Measurements from ENCODE around the gene SEPTIN12.

Gene SEPTIN12

GRCh38 chr16:4746991-4747574, 41.1 kb downstream of the SEPTIN12 start:
- no peak for TF ChIP-seq FOXM1 (IDR thresholded peaks at IDR 0.05; ENCODE audit: borderline replicate concordance, low read depth)
- TF ChIP-seq NFIC (IDR thresholded peaks at IDR 0.05): no peak
- TF ChIP-seq, protein P1, sequence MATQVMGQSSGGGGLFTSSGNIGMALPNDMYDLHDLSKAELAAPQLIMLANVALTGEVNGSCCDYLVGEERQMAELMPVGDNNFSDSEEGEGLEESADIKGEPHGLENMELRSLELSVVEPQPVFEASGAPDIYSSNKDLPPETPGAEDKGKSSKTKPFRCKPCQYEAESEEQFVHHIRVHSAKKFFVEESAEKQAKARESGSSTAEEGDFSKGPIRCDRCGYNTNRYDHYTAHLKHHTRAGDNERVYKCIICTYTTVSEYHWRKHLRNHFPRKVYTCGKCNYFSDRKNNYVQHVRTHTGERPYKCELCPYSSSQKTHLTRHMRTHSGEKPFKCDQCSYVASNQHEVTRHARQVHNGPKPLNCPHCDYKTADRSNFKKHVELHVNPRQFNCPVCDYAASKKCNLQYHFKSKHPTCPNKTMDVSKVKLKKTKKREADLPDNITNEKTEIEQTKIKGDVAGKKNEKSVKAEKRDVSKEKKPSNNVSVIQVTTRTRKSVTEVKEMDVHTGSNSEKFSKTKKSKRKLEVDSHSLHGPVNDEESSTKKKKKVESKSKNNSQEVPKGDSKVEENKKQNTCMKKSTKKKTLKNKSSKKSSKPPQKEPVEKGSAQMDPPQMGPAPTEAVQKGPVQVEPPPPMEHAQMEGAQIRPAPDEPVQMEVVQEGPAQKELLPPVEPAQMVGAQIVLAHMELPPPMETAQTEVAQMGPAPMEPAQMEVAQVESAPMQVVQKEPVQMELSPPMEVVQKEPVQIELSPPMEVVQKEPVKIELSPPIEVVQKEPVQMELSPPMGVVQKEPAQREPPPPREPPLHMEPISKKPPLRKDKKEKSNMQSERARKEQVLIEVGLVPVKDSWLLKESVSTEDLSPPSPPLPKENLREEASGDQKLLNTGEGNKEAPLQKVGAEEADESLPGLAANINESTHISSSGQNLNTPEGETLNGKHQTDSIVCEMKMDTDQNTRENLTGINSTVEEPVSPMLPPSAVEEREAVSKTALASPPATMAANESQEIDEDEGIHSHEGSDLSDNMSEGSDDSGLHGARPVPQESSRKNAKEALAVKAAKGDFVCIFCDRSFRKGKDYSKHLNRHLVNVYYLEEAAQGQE (IDR thresholded peaks at IDR 0.05; ENCODE audit: low read depth): no peak
- no peak for TF ChIP-seq EP300 (IDR thresholded peaks at IDR 0.05; ENCODE audit: borderline replicate concordance)
- TF ChIP-seq ZBTB7A (IDR thresholded peaks at IDR 0.05; ENCODE audit: low read depth): no peak
- TF ChIP-seq TEAD4 (IDR thresholded peaks at IDR 0.05): no peak
- TF ChIP-seq, protein P2, sequence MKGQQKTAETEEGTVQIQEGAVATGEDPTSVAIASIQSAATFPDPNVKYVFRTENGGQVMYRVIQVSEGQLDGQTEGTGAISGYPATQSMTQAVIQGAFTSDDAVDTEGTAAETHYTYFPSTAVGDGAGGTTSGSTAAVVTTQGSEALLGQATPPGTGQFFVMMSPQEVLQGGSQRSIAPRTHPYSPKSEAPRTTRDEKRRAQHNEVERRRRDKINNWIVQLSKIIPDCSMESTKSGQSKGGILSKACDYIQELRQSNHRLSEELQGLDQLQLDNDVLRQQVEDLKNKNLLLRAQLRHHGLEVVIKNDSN (IDR thresholded peaks at IDR 0.05): no peak

GRCh38 chr16:4746215-4746614, 41.9 kb downstream of the SEPTIN12 start:
- TF ChIP-seq EP300 (IDR thresholded peaks at IDR 0.05; ENCODE audit: borderline replicate concordance) (no peak), NFIC (IDR thresholded peaks at IDR 0.05) (no peak), EGR1 (IDR thresholded peaks at IDR 0.05) (no peak), FOXM1 (IDR thresholded peaks at IDR 0.05; ENCODE audit: borderline replicate concordance, low read depth) (no peak), CREB1 (IDR thresholded peaks at IDR 0.05; ENCODE audit: low read depth) (no peak), CEBPB (IDR thresholded peaks at IDR 0.05) (no peak), RAD21 (IDR thresholded peaks at IDR 0.05; ENCODE audit: low read depth) (no peak), TAF1 (IDR thresholded peaks at IDR 0.05; ENCODE audit: low read depth) (no peak), TCF12 (IDR thresholded peaks at IDR 0.05; ENCODE audit: low read depth) (no peak), MAX (IDR thresholded peaks at IDR 0.05) (no peak), ZBTB7A (IDR thresholded peaks at IDR 0.05; ENCODE audit: low read depth) (no peak), TEAD4 (IDR thresholded peaks at IDR 0.05) (no peak), YY1 (IDR thresholded peaks at IDR 0.05; ENCODE audit: low read depth) (no peak)
- TF ChIP-seq, protein P2 (IDR thresholded peaks at IDR 0.05): no peak
- TF ChIP-seq, protein P1 (IDR thresholded peaks at IDR 0.05; ENCODE audit: low read depth): no peak

DNA sequence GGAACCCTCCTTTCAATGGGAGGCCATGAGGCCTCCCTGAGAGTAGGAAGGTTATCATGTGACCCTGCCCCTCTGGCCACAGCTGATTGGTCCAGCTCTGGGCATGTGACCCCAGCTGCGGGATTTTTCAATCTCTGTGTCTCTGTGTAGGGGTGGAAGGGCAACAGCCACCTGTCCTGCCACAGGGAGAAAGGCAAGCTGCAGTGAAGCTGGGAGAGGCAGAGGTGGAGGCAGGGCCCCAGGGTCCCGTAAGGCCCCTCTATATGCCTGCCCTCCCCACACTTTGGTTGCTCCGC, 42.9 kb downstream of the SEPTIN12 start:
- TF ChIP-seq, protein P2 (IDR thresholded peaks at IDR 0.05): peak; percentile 85
- TF ChIP-seq, protein P1 (IDR thresholded peaks at IDR 0.05; ENCODE audit: low read depth): no peak

GRCh38 chr16:4744555-4745273, 43.4 kb downstream of the SEPTIN12 start:
- TF ChIP-seq, protein P2 (IDR thresholded peaks at IDR 0.05): no peak
- TF ChIP-seq ZBTB7A (IDR thresholded peaks at IDR 0.05; ENCODE audit: low read depth): no peak
- TF ChIP-seq YY1 (IDR thresholded peaks at IDR 0.05; ENCODE audit: low read depth): no peak
- TF ChIP-seq EP300 (IDR thresholded peaks at IDR 0.05; ENCODE audit: borderline replicate concordance): no peak
- no peak for TF ChIP-seq FOXM1 (IDR thresholded peaks at IDR 0.05; ENCODE audit: borderline replicate concordance, low read depth)
- no peak for TF ChIP-seq TAF1 (IDR thresholded peaks at IDR 0.05; ENCODE audit: low read depth)
- TF ChIP-seq, protein P1 (IDR thresholded peaks at IDR 0.05; ENCODE audit: low read depth): no peak
- no peak for TF ChIP-seq CREB1 (IDR thresholded peaks at IDR 0.05; ENCODE audit: low read depth)
- no peak for TF ChIP-seq NFIC (IDR thresholded peaks at IDR 0.05)
